Stimulated activated CD4-positive, alpha-beta T cell treated with anti-CD3 and anti-CD28 coated beads, Interleukin-12 subunit alpha, Interleukin-12 subunit beta, amount 100 ng/mL, for 4 hours (primary cell): ENCODE data around the gene PLN.

Source experiments
- DNase-seq: peaks from one replicate; pipeline ENCODE4 v3.0.0-alpha.2; 2020

PLN gene

DNA sequence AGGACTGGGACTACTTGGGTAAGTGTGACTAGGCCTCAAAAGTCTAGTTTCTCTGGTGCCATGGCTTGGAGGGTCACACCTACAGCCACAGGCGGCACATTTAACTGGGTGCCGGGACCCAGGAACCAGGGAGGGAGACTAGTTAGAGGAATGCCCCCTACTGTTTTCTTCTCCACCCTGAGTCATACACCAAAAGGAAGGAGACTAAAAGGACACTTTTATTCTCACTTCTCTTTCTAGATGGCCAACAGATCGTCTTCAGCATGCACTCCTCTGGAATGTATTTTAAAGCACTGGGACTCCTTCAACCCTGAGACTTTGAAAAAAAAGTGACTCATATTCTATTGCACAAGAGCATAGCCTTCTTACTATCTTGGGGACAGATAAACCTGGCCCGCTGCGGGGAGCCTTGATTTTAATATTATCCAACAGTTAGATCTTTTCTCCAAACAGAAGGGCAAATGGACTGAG, 33.4 kb downstream of the PLN start:
- no peak for DNase-seq

DNA sequence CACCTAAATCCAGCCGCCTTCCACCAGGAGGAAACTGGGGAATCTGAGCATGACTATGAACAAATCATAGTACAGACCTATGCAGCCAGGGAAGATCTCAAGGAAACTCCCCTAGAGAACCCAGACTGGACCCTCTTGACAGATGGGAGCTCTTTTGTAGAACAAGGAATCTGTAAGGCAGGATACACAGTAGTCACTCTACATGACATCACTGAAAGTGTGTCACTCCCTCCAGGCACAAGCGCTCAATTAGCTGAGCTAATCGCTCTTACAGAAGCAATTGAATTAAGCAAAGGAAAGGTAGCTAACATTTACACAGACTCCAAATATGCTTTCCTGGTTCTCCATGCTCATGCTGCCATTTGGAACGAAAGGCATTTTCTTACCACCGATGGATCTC, 36.8 kb downstream of the PLN start:
- no peak for DNase-seq

DNA sequence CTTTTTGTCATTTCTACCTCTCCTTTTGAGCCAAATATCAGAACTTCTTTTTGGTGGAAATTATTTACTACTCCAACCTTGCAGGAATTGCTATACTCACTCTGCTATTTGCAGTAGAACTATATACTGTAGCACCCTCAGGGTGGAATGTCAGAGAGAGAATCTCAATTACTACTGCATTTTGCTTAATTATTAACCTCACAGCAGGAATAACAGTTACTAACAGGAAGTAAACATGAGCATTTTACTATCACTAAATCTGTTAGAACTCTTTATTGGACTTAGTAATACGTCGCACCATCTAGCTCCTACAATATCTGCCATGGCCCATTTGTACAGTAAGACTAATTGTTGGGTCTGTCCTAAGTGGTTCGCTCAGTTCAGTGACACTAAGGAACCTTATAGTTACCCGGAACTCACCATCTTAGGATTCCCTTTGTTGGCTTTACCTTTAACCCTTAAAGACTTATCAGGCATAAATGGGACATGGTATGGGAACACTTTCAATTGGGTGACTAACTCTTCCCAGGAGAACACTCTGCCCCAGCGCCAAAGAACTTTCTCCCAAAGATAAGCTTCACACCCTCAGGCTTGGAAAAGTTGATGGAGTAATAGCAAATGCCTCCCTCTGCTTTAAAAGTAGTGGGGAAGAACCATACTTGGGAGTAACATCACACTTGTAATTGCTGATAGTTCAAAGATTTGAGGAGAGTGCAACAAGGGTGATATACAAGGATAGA, 38.8 kb downstream of the PLN start:
- no peak for DNase-seq

DNA sequence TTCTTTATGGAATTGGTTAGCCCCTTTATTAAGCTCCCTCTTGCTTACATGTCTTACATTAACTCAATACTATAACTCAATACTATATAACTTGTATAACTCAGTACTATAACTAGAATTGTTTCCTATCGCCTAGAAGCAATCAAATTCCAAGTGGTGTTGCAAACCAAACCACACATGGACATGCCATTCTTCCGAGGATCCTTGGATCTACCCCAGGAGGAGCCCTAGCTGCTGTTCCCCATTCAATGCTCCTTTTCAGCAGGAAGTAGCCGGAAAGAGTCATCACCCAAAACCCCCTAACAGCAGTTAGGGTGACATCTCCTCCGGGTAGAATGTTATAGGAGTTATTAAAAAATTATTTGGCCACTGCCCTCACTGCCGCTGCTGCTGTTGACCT, 40.5 kb downstream of the PLN start:
- DNase-seq: no peak

- no peak for DNase-seq
These were observed 41.1 kb downstream of the PLN start for GRCh38 chr6:118589186-118589585.

- no peak for DNase-seq
These were observed 41.7 kb downstream of the PLN start for GRCh38 chr6:118589649-118590365.

- no peak for DNase-seq
These were observed 43.8 kb downstream of the PLN start for GRCh38 chr6:118591897-118592296.

DNA sequence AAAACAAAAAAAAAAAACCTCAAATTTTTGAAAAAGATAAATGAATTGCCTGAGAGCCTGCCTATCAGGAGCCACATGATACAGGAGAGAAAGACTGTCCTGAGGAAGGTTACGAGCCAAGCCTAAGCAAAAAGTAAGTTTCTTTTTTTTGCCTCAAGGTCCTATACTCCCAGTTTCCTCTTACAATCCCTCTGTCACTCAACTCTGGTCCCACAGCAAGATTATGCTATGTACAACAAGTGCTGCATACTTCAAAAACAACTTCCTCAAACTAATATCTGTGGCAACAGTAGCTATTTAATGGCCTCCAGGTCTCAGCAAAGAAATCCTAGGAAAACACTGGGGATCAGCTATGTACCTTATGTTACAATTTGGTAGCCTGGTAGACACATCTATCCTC, 46.8 kb downstream of the PLN start:
- DNase-seq: no peak

DNA sequence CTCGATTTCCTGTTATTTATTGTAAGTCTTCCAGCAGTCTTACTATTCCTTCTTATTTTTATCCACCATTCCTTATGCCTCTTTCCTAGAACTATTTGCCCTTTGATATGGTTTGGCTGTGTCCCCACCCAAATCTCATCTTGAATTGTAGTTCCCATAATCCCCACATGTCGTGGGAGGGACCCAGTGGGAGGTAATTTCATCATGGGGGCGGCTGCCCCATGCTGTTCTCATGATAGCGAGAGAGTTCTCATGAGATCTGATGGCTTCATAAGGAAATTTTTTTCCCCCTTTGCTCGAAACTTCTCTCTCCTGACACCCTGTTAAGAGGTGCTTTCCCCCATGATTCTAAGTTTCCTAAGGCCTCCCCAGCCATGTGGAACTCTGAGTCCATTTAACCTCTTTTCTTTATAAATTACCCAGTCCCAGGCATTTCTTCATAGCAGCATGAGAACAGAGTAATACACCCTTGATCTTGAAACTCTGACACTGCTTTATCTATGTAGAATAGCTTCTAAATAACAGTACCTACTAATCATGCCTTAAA, 48.8 kb downstream of the PLN start:
- peak; percentile 12 for DNase-seq

DNA sequence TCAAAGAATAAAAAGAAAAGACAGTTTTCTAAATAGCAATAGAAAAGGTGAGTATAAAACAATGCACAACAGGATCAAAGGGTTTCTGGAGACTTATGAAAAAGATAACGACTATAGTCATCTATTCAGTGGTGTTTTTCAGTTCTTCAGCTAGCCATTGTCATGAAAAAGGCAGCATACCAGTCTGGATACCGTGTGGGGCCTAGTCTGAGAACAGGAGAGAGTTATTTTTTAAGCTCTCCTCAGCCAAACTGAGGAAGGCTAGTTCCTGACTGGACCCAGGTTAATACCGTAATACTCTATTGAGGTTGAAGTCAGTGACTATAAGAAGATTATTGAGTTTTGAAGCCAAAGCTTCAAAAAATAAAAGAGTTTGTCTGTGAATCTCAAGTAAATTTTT, 49.5 kb downstream of the PLN start:
- no peak for DNase-seq

DNA sequence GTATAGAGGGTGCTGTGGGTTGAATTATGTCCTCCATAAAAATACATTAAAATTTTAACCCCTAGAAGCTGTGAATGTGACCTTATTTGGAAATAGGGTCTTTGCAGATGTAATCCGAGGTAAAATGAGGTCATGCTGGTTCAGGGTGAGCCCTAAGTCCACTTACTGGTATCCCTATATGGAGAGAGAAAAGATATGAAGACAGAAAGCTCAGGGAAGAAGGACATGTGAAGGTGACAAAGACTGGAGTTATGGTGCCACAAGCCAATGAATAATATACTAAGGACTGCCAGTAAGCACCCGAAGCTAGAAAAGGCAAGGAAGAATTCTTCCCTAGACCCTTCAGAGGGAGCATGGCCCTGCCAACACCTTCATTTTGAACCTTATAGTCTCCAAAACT, 50.2 kb downstream of the PLN start:
- DNase-seq: no peak

- DNase-seq: no peak
These were observed 54.2 kb downstream of the PLN start for GRCh38 chr6:118602300-118602699.

- DNase-seq: no peak
These were observed 55.3 kb downstream of the PLN start for GRCh38 chr6:118603372-118603771.

GRCh38 chr6:118606268-118606667, 58.2 kb downstream of the PLN start:
- no peak for DNase-seq

DNA sequence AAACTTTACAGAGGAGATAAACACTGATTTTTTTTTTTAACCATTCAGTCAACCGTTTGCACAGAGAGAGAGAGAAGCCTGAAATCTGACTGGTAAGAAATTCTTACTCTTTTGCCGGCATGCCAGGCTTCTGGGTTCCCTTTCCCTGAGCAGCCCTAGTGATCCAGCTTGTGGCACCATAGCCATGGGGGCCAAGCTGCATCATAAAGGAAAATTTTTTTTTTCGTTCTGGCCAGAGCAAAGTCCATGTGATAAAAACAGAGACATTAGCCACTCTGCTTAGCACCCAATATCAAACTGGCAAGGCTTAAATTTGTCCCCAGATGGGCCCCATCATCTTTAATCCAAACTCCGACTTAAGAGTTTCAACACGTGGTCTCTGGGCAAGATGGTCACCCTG, 58.8 kb downstream of the PLN start:
- DNase-seq: no peak
